Hepatocyte (in vitro differentiated cells): Measurements from ENCODE around the gene UGT1A7.

Source experiments
- CTCF ChIP-seq: fragments of 200-600 bp; sonication (generic); IDR thresholded peaks from 2 replicates; pipeline ENCODE4 v1.5.1; 2016; ENCODE audit warnings: antibody characterized with exemption, mild to moderate bottlenecking; ENCODE audit not compliant: poor library complexity
- EZH2 ChIP-seq: fragments of 200-600 bp; sonication (generic); IDR thresholded peaks from 2 replicates; pipeline ENCODE4 v1.6.1; 2016; ENCODE audit warnings: antibody characterized with exemption, mild to moderate bottlenecking, borderline replicate concordance

GRCh38 chr2:233799087-233799665, 117.5 kb downstream of the UGT1A7 start:
- TF ChIP-seq EZH2 (no peak), CTCF (no peak)
